Smooth muscle cell (in vitro differentiated cells): ENCODE measurements around the gene KIT. TPM values are rescaled to one million over a fixed set of nuclear protein-coding genes. Genes with fewer than 3 reads are reported as not detected.

ENCODE experiments used
- DNase-seq: peaks from one replicate; lab custom pipeline; 2025; ENCODE audit not compliant: unreplicated experiment; lab: John Stamatoyannopoulos, UW
- H2AFZ ChIP-seq: fragments of 200-600 bp; sonication (generic); 2 replicates; pipeline ENCODE4 v1.6.0; 2016; ENCODE audit warnings: antibody characterized with exemption, low read depth, mild to moderate bottlenecking
- H3F3A ChIP-seq: fragments of 200-600 bp; sonication (generic); 2 replicates; pipeline ENCODE4 v1.6.0; 2017; ENCODE audit warnings: antibody characterized with exemption, low read depth
- H3K27ac ChIP-seq: fragments of 200-600 bp; sonication (generic); 2 replicates; pipeline ENCODE4 v1.5.1; 2016; ENCODE audit warnings: low read depth, mild to moderate bottlenecking
- H3K27me3 ChIP-seq: fragments of 200-600 bp; sonication (generic); 2 replicates; pipeline ENCODE4 v1.6.1; 2016; ENCODE audit warnings: low read depth, mild to moderate bottlenecking
- H3K36me3 ChIP-seq: fragments of 200-600 bp; sonication (generic); 2 replicates; pipeline ENCODE4 v1.5.1; 2016; ENCODE audit warnings: low read depth
- H3K4me1 ChIP-seq: fragments of 200-600 bp; sonication (generic); 2 replicates; pipeline ENCODE4 v1.5.1; 2016; ENCODE audit warnings: low read depth
- H3K4me2 ChIP-seq: fragments of 200-600 bp; sonication (generic); 2 replicates; pipeline ENCODE4 v1.6.0; 2016; ENCODE audit warnings: mild to moderate bottlenecking
- H3K4me3 ChIP-seq: fragments of 200-600 bp; sonication (generic); 2 replicates; pipeline ENCODE4 v1.5.1; 2016; ENCODE audit warnings: mild to moderate bottlenecking
- H3K79me2 ChIP-seq: fragments of 200-600 bp; sonication (generic); 2 replicates; pipeline ENCODE4 v1.6.0; 2016; ENCODE audit warnings: low read depth, mild to moderate bottlenecking
- H3K9ac ChIP-seq: fragments of 200-600 bp; sonication (generic); 2 replicates; pipeline ENCODE4 v1.6.0; 2016; ENCODE audit warnings: low read depth
- H3K9me3 ChIP-seq: fragments of 200-600 bp; sonication (generic); replicated peaks from 2 replicates; pipeline ENCODE4 v1.5.1; 2016; ENCODE audit warnings: low read depth
- H4K20me1 ChIP-seq: fragments of 200-600 bp; sonication (generic); 2 replicates; pipeline ENCODE4 v1.6.0; 2016; ENCODE audit warnings: low read depth
- WGBS: methylation state at CpG from one replicate; pipeline ENCODE4 v1.1.7; 2016; ENCODE audit warnings: low lambda C conversion rate; 5-methylcytosine and 5-hydroxymethylcytosine counted together
- polyA plus RNA-seq: library from polyadenylated mRNA; unstranded; fragments of >200 nt; fragmentation: Nextera tagmentation; extraction: Ambion mirVana; gene quantifications from 2 replicates; pipeline ENCODE4 v1.2.1, GENCODE V29; 2016
- total RNA-seq: library from RNA; depleted of rRNA; stranded (reverse); fragments of >200 nt; gene quantifications from 2 replicates; pipeline ENCODE4 v1.2.3, GENCODE V29; 2014
- TF ChIP-seq, protein P1 (sequence below): fragments of 200-600 bp; sonication (generic); IDR thresholded peaks from 2 replicates; pipeline ENCODE4 v1.5.1; 2017; ENCODE audit warnings: borderline replicate concordance, mild to moderate bottlenecking, antibody characterized with exemption; ENCODE audit not compliant: insufficient read depth, poor library complexity, severe bottlenecking

KIT gene
- total and polyA plus RNA-seq, 2 experiments from 2014 or later = 3.2 to 7.0 TPM

GRCh38 chr4:54784161-54784671 is 126.5 kb downstream of the KIT start:
- H3F3A ChIP-seq = no peaks in the 10 kb centered on the region
- H3K36me3 ChIP-seq = no peaks in the 10 kb centered on the region
- no peak for DNase-seq
- no peak overlapping the region for H3K4me2 ChIP-seq
- H3K27me3 ChIP-seq = no peaks in the 10 kb centered on the region
- no peak overlapping the region for H3K4me3 ChIP-seq
- H3K27ac ChIP-seq = no peak overlapping the region
- no peak overlapping the region for H2AFZ ChIP-seq
- H3K9ac ChIP-seq = no peak overlapping the region
- no peaks in the 10 kb centered on the region for H4K20me1 ChIP-seq
- H3K79me2 ChIP-seq = no peaks in the 10 kb centered on the region
- no peaks in the 10 kb centered on the region for H3K9me3 ChIP-seq
- 72% methylated on average over 14 of the region's 14 CpGs for WGBS
- H3K4me1 ChIP-seq = no peaks in the 10 kb centered on the region
- TF ChIP-seq, protein P1, sequence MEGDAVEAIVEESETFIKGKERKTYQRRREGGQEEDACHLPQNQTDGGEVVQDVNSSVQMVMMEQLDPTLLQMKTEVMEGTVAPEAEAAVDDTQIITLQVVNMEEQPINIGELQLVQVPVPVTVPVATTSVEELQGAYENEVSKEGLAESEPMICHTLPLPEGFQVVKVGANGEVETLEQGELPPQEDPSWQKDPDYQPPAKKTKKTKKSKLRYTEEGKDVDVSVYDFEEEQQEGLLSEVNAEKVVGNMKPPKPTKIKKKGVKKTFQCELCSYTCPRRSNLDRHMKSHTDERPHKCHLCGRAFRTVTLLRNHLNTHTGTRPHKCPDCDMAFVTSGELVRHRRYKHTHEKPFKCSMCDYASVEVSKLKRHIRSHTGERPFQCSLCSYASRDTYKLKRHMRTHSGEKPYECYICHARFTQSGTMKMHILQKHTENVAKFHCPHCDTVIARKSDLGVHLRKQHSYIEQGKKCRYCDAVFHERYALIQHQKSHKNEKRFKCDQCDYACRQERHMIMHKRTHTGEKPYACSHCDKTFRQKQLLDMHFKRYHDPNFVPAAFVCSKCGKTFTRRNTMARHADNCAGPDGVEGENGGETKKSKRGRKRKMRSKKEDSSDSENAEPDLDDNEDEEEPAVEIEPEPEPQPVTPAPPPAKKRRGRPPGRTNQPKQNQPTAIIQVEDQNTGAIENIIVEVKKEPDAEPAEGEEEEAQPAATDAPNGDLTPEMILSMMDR = no peak
